Measurements from ENCODE around the gene VPS33A.
"Not testable (repeated sequence)": the region's sequence is repeated elsewhere in the genome, so short reads cannot be mapped to it uniquely, and the experiment has no call there.

The VPS33A gene

DNA sequence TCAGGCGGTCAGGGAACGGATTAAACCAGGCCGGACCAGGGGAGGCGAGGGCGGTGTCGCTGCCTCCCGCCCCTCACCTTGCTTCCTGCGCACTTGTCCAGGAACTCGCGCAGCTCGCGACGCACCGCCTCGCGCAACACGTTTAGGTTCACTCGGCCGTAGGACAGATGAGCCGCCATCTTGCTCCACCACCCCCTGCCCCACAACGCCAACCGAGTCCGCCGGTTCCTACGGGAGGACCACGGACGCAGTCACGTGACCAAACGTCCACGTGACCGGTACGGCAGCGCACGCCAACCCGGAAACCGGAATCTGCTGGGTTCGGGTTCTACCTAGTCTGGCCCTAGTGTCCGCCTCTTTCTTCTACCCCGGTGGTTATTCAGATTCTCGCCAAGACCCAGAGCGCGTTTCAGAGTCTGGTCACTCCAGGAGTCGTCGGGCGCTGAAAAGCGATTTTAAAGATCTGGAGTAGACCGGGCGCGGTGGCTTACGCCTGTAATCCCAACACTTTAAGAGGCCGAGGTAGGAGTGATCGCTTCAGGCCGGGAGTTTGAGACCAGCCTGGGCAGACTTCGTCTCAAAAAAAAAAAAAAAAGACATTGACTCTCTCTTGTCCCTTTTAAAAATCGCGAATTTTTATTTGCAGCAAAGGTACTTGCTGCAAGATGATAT, at the start of gene VPS33A:
Gene VPS33A (minus strand): TSS at position 265 of the 672 bp plus-strand sequence. CDS start 86 bp downstream, at position 179.
- peak; percentile 91 for DNase-seq (ENCODE audit: low read depth)

DNA sequence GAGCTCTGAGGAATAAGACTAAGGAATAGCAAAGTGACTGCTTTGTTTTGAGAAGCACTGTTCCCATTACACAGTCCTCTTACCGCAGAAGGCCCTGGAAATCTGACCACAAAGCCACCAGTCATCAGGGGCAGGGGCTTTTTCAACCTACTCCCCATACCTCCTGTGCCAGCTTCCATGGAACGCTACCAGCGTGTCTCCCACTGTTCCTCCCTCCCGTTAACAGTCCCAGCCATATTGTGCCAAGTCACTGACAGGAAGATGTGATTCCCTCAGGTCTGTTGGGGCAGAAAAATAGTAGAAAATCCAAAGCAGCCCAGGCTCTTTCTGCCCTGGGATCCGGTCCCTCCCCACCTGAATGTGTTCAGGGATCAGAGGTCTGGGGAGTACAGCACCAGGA, 46.6 kb upstream of the VPS33A start:
- DNase-seq (ENCODE audit: low read depth): no peak

DNA sequence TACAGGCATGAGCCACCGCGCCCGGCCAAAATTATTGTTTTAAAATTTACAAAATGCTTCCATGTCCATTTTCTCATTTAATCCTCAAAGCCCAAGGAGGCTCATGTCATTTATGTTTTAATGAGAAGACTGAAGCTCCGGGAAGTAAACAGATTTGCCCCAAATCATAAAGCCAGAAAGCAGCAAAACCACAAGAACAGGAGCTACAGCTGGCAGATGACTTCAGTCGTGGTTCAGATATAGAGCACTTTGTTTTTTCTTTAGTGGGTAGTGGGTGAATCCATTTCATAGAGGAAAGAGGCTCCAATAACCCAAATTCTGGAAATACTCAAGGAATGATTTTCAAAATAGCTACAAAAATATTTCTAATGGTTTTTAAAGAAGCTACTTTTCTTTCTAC, 45.4 kb upstream of the VPS33A start:
- no peak for DNase-seq (ENCODE audit: low read depth)

DNA sequence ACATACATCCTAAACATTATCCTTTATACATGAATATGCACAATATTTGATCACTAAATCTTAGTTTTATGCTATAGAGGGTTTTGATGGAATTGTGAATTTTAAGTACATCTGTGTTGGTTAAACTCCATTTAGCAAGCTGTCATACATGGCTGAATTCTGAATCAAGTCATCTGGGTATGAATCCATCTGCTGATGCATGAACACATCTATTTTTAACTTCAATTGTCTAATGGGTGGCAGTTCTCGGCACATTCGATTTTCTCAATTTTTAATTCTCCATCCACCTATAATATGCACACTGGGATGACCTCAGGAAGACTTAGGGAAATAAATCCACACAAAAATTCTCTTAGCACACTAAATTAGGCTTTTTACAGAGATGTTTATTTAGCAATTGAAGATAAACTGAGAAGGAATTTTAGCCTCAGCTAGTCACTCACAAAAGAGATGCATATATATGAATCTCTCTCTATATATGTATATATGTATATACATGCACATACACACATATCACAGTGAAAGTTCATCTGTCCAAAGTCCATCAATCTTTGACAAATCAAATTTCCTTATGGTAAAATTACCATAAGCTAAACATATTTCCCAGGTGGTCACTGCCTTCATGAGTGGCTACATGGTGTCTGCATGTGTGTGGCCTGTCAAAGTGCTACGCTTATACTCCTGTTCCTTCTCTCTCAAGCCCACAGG, 44.5 kb upstream of the VPS33A start:
- DNase-seq (ENCODE audit: low read depth): no peak

DNA sequence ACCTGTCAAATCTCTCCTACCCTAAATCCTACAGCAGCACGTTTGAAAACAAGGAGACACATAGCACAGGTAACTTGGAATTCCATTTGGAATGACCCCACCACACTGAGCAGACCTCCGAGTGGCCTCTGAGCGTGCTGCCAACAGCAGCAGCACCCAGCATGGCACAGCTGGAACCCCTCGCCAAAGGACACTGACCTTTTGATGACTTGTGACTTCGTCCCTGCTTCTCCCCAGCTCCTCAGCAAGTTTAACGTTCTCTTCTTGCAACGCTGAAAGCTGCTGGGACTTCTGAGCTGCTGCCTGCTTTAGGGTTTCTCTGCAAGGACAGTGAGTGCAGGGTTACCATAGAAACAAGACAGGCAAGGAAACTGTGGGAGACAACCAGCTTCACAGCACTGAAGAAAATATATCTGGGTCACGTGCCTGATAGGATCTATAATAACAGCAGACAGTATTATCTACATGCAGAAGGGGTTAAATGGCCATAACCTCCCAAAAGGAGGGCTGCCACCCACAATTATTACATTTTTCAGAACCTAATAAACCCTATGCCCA, 43.3 kb upstream of the VPS33A start:
- DNase-seq (ENCODE audit: low read depth): no peak

DNA sequence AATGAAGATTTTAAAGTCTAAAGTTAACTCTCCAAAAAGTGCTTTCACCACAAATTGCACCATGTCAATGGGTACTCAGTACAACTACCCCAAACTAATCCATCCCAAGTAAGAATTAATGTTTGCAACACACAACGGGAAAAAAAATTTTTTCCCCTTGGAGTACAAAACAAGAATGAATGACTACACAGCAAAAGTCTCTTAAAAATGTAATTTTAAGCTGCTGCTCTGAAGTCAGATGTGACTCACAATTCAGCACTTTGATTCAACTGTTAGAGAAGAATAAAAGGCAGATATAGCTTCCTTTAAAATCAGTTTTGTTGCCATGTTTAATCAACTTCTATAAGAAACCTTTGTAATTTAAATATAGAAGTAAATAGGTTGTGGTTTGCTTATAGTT, 42.5 kb upstream of the VPS33A start:
- DNase-seq (ENCODE audit: low read depth): no peak

DNA sequence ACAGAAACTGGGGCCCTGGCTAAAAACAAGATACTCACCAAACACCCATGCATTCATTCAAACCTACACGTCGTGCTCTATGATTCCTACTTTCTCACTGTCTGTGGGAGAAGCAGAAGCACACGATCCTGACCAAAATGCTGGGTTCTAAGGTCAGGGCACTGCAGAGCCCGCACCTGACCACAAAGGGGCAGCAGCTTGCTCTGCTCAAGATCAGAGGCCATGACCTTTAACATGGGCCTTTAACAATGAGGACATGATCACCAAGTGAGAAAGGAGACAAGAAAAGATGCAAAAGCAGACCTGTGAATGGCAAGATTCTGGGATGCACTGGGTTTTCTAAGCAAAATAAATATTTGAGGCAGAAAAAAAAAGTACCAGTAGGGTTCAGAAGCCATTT, 40.1 kb upstream of the VPS33A start:
- no peak for DNase-seq (ENCODE audit: low read depth)

DNA sequence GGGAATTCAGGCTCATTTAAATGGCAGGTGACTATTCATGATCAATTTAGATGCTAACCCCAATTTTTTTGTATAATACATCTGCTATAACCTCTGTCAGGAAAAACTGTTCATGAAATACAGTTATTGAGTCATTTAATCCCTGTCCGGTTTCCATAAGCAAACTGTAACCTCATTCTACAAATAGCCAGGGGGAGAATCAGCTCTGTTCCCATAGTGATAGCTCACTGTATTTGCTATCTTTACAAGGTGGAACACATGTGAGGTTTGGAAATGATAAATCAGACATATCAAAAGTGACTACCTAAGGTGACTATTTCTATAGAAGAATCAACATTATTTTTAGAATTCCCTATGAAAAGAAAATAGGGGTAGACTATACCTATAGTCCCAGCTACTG, 38.6 kb upstream of the VPS33A start:
- DNase-seq (ENCODE audit: low read depth): no peak

DNA sequence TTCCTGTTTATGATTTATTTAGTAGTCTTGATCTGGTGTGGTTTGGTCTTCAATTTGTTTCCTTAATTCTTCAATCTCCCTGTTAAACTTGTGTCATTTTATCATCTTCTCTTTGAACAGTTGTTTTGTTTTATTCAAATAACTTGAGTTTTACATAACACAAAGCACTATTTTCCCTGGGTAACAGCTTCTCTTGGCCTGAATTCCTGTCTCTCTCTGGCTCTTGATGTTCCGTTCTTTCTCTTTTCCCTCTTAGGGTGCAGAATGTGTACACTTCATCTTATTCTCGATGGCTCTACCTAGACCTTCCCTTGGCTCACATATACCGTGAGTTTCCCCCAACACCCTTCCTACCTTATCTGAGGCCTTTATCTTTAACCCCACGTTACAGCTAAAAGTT, 36.8 kb upstream of the VPS33A start:
- no peak for DNase-seq (ENCODE audit: low read depth)

DNA sequence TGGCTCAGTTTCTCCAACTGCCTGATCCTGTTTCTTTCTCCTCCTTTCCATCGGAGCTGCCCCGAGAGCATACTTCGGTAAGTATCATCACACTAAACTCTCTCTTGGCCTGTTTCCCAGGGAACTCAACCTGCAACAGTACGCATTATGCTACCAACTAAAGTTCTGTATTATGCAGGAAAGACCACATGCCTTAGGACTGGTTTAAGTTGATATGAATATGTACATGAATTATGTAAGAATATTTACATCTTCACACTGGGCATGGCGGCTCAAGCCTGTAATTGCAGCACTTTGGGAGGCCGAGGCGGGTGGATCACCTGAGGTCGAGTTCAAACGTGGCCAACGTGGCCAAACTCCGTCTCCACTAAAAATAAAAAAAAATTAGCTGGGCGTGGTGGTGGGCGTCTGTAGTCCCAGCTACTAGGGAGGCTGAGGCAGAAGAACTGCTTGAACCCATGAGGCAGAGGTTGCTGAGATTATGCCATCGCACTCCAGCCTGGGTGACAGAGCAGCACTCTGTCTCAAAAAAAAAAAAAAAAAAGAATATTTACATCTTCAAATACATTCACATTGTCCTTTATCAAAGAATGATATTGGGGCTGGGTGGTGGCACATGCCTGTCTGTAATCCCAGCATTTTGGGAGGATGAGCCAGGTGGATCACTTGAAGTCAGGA, 31.9 kb upstream of the VPS33A start:
- DNase-seq (ENCODE audit: low read depth): no peak

DNA sequence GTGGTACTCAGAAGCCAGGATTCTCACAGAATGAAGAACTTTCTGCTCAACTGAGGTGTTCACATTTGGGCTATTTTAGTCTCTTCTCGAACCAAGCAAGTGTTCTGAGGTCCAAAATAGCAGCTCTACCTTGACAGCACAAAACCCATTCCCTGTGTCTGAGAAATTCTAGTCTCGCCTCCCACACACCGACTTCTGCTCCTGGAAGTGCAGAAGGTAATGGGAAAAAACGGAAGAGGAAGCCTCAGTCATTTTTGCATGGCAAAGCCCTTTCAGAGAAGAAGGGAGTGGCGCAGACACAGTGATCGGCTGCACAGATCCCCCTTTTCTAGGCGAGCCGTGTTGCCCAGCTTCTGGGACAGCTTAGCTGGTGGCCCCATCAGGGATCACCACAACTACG, 31.2 kb upstream of the VPS33A start:
- no peak for DNase-seq (ENCODE audit: low read depth)

DNA sequence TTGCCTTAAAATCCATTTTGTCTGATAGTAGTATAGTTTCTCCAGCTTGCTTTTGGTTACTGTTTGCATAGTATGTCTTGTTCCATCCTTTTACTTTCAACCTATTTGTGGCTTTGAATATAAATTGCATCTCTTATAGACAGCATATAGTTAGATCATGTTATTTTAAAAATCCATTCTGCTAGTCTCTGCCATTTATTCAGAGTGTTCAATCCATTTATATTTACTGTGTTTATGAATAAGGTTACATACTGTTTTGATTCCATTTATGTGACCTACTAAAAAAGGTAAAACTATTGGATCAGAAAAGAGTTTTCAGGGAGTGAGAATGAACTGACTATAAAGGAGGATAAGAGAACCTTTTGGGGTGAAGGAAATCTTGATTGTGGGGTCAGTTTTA, 29.6 kb upstream of the VPS33A start:
- no peak for DNase-seq (ENCODE audit: low read depth)

DNA sequence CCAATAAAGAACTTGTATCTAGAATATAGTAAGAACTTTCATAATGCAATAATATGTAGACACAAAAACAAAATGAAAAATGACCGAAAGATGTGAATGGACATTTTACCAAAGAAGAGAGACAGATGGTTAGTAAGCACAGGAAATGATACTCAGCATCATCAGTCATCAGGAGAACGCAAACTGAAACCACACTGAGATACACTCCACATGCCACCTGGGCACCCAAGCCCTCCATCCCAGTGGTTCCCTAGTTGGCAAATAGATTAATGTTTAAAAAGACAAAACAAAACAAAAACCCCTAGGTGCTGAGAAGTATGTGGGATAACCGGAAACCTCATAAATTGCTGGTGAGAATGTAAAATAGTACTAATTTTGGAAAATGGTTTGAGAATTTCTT, 26.8 kb upstream of the VPS33A start:
- DNase-seq (ENCODE audit: low read depth): no peak

DNA sequence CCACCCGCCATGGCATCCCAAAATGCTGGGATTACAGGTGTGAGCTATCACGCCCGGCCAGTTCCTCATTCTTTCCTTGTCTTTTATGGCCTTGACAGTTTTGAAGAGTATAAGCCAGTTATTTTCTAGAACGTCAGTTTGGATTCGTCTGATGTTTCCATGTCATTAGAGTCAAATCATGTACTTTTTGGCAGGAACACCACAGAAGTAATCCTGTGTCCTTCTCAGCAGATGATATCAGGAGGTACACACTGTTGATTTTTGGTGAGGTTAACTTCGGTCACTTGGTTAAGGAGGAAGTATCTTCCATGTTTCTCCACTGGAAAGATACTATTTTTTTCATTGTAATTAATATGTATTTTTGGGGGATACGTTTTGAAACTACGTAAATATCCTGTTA, 25.1 kb upstream of the VPS33A start:
- no peak for DNase-seq (ENCODE audit: low read depth)

DNA sequence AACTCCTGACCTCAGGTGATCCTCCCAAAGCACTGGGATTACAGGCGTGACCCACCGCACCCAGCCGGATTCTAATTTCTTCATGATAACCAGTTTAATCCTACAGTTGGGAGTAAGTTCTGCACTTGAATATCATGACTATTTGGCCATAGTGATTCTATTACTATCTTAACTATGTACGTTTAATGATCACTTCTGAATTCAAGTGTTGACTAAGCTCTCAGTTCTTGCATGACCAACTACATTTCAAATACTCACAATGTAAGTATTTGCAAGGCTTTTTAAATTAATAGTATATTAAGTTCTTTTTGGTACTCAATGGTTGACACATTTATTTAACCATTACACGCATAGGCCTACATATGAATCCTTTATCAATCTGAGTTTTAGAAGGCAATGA, 17.4 kb upstream of the VPS33A start:
- no peak for DNase-seq (ENCODE audit: low read depth)

DNA sequence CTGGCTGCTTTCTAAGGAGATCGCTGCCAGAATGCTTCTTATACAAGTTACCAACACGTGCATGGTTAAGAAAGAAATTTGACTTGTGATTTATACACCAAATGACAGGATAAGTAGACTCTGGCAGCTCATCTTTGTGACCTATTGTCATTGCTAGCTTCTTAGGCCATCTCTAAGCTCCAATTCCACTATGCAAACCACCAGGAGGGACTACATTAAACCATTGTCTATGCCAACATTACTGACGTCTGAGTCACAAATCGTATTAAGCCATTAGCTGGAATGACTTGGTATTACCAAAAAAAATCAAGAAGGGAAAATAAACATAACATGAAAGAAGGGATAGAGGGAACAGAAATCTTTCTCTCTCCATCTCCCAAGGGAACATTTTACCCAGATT, 15.8 kb upstream of the VPS33A start:
- no peak for DNase-seq (ENCODE audit: low read depth)

DNA sequence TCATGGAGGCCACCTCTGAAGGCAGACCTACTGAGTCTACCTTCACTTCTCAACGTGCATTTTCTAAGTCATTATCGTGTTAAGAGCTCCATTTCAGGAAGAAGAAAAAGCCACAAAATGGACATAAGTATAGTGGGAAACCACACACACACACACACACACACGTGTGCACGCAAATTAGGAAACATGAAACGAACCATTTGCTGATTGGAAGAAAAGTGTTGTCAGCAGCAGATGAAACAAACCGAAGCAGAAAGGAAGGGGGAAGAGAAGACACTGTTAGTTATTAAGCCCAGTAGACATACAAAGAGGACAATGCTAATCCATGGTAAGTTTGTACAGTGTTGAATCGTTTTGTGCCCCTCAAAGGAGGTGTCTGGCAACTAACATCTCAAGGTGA, 9.9 kb upstream of the VPS33A start:
- no peak for DNase-seq (ENCODE audit: low read depth)

DNA sequence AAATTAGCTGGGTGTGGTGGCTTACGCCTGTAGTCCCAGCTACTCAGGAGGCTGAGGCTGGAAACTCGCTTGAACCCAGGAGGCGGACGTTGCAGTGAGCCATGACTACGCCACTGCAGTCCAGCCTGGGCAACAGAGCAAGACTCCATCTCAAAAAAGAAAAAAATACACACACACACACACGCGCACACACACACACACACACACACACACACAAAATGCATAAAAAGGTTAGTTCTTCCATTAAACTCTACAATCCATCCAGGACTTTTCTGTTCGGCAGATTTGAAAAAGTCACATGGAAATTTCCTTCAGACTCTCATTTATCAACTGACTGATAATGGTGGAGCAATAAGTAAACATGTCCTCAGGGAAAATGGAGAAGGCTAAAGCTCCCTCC, 9.2 kb upstream of the VPS33A start:
- DNase-seq (ENCODE audit: low read depth): no peak

DNA sequence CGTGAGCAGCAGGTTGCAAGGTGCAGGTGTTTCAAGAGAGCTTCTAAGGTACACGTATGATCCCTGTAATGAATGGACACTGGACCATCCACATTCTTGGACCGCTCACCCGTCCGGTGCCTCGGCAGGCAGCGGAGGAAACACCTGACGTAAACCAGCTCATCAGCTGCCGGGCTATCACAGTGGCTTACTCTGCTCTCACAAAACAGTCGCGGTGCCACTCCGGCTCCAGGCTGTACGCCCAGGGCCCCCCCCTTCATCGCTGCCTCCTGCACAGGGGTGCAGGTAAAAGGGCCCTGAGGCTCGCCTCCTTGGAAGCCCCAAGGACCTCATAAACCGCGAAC, 436 bp downstream of the VPS33A start:
- peak; percentile 6 for DNase-seq (ENCODE audit: low read depth)

DNA sequence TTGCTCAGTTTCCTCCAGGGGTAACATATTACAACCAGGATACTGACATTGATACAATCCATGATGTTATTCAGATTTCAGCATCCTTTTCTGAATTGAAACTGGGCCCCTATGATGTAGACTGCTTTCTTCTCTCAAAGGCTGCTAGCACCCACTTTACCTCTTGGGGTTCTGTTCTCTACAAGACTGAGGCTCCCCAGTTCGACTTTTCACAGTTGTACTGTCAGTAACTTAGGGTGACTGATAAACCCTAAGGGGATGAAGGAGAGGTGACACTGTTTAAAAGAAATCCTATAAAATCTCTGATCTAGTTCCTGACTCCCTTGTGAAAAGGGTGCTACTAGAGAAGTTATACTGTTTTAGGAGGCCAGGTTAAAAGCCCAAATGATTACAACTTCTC, 818 bp downstream of the VPS33A start:
- no peak for DNase-seq (ENCODE audit: low read depth)

DNA sequence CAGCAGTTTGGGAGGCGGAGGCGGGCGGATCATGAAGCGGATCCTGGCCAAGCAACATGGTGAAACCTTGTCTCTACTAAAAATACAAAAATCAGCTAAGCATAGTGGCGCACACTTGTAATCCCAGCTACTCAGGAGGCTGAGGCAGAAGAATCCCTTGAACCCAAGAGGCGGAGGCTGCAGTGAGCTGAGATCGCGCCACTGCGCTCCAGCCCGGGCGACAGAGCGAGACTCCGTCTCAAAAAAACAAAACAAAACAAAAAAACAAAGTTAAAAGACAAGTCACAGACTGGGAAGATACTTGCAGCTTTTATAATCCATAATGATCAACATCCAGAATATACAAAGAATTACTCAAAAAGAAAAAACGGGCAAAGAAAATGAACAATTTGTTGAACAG, 5.6 kb downstream of the VPS33A start:
- DNase-seq (ENCODE audit: low read depth): not testable (repeated sequence)

DNA sequence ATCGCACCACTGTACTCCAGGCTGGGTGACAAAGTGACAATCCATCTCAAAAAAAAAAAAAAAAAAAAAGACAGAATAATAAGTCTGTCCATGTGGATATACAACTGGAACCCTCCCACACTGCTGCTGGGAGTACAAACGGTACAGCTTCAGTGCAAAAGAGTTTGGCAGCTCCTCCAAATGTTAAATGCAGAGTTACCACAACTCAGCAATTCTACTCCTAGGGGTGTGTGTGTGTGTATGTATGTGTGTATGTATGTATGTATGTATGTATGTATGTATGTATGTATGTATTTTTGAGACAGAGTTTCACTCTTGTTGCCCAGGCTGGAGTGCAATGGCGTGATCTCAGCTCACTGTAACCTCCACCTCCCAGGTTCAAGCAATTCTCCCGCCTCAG, 7.4 kb downstream of the VPS33A start:
- not testable (repeated sequence) for DNase-seq (ENCODE audit: low read depth)

DNA sequence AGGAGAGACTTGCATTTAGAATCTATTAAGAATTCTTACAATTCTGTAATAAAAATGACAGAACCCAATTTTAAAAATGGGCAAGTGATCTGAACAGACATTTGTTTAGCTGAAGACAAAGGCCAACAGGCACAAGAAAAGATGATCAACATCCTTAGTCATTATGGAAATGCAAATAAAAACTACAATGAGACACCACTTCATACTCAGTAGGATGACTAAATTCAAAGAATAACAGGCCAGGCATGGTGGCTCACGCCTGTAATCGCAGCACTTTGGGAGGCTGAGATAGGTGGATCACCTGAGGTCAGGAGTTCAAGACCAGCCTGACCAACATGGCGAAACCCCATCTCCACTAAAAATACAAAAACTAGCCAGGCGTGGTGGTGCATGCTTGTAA, 7.8 kb downstream of the VPS33A start:
- DNase-seq (ENCODE audit: low read depth): not testable (repeated sequence)
